Lower leg skin (tissue), 3 donors: Measurements from ENCODE around the gene KNL1.

ENCODE experiments used
- CTCF ChIP-seq, 3 donors: fragments of 450-650 bp; IDR thresholded peaks; one replicate each; pipeline ENCODE4 v1.5.1; 2016; ENCODE audit warnings: antibody characterized with exemption in 3 of 3, mild to moderate bottlenecking in 3 of 3, moderate library complexity in 2 of 3
- POLR2A ChIP-seq, 2 donors: fragments of 450-650 bp; IDR thresholded peaks; one replicate each; pipeline ENCODE4 v1.6.1; 2016 to 2017; ENCODE audit warnings: antibody characterized with exemption in 2 of 2, mild to moderate bottlenecking in 1 of 2, moderate library complexity in 1 of 2

GRCh38 chr15:40565333-40566238 lies 28.5 kb upstream of the KNL1 start:
- TF ChIP-seq CTCF (IDR thresholded peaks at IDR 0.05) (no peak), POLR2A (IDR thresholded peaks at IDR 0.05) (no peak)
